ENCODE measurements around the gene IRF2BPL. TPM values are rescaled to one million over a fixed set of nuclear protein-coding genes. Genes with fewer than 3 reads are reported as not detected.

Gene IRF2BPL
- polyA plus RNA-seq, 1 experiment, result 17.6 TPM

DNA sequence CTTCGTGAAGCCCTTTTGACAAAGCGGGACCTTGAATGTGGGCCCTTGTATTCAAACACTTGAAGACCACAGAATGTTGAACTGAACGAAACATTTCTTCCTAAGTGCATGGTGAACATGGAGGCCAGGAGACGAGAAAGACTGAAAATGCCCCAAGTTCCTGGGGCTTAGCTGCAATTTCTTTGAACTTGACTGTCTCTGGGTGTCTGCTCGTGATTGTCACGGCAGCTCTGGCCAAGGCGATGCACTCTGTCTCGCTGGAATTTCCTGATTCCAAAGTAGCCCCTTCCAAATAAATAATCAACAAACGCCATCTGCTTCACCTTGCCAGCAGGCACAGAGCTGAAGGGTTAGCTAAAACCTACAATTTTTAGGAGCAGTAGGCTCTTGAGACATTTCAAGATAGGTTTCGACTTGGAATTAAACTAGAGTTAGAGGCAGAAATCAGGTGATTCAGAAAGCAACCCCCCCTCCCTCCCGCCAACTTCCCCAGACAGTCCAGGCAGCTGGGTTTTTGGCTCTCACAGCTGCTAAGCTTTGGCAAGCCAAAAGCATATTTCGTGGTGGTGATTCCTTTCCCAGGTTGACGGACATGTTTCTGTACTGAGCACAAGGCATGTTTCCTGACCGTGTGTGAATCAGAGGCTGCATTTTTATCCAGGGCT lies 13.5 kb upstream of the IRF2BPL start:
- no peak overlapping the region for H3K4me3 ChIP-seq (ENCODE audit: low read depth, low read length)
- DNase-seq (ENCODE audit: low read depth), result peak; percentile 82
- POLR2A ChIA-PET, result interaction anchor here (1.1 kb wide), 2 partner anchors 11 to 12 kb away, joined by 3 read pairs; no protein-coding TSS in a partner anchor

GRCh38 chr14:77040741-77041653 lies 12.5 kb upstream of the IRF2BPL start:
- peak overlapping the region; percentile 12; the same call in 1 of the 2 replicates for H3K4me3 ChIP-seq (ENCODE audit: low read depth, low read length)
- peak; percentile 72 for DNase-seq (ENCODE audit: low read depth)
- TF ChIP-seq, protein P1, sequence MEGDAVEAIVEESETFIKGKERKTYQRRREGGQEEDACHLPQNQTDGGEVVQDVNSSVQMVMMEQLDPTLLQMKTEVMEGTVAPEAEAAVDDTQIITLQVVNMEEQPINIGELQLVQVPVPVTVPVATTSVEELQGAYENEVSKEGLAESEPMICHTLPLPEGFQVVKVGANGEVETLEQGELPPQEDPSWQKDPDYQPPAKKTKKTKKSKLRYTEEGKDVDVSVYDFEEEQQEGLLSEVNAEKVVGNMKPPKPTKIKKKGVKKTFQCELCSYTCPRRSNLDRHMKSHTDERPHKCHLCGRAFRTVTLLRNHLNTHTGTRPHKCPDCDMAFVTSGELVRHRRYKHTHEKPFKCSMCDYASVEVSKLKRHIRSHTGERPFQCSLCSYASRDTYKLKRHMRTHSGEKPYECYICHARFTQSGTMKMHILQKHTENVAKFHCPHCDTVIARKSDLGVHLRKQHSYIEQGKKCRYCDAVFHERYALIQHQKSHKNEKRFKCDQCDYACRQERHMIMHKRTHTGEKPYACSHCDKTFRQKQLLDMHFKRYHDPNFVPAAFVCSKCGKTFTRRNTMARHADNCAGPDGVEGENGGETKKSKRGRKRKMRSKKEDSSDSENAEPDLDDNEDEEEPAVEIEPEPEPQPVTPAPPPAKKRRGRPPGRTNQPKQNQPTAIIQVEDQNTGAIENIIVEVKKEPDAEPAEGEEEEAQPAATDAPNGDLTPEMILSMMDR (IDR thresholded peaks at IDR 0.05; ENCODE audit: insufficient read depth, low read depth, low read length), result no peak
- ChIA-PET CTCF (interaction anchor here (1.3 to 16.2 kb wide), 5 partner anchors 13 to 127 kb away, joined by 4 to 316 read pairs (median 15); partner anchors contain the start of gene IRF2BPL), POLR2A (interaction anchor here (0.6 to 1.1 kb wide), 2 partner anchors 11 to 16 kb away, joined by 3 read pairs; no protein-coding TSS in a partner anchor)
- no peaks in the 10 kb centered on the region for H3K27me3 ChIP-seq (ENCODE audit: control insufficient read depth, insufficient read depth, low read length)
- no peaks in the 10 kb centered on the region for H3K36me3 ChIP-seq (ENCODE audit: control insufficient read depth, insufficient read depth, low read length)

More for the DNA sequence above, 13.5 kb upstream of the IRF2BPL start:
- H3K36me3 ChIP-seq (ENCODE audit: control insufficient read depth, insufficient read depth, low read length), result no peaks in the 10 kb centered on the region
- TF ChIP-seq, protein P1 (IDR thresholded peaks at IDR 0.05; ENCODE audit: insufficient read depth, low read depth, low read length), result no peak
- CTCF ChIA-PET, result interaction anchor here (1.3 to 16.2 kb wide), 4 partner anchors 14 to 127 kb away, joined by 4 to 316 read pairs (median 11); partner anchors contain the start of gene IRF2BPL
- no peaks in the 10 kb centered on the region for H3K27me3 ChIP-seq (ENCODE audit: control insufficient read depth, insufficient read depth, low read length)

GRCh38 chr14:77040059-77040740 lies 11.7 kb upstream of the IRF2BPL start:
- ChIA-PET POLR2A (interaction anchor here (0.6 to 1.1 kb wide), 2 partner anchors 8 to 15 kb away, joined by 3 read pairs; no protein-coding TSS in a partner anchor), CTCF (interaction anchor here (1.6 to 5.6 kb wide), 5 partner anchors 11 to 126 kb away, joined by 3 to 30 read pairs (median 15); partner anchors contain the start of gene IRF2BPL)
- no peaks in the 10 kb centered on the region for H3K36me3 ChIP-seq (ENCODE audit: control insufficient read depth, insufficient read depth, low read length)
- H3K27me3 ChIP-seq (ENCODE audit: control insufficient read depth, insufficient read depth, low read length), result no peaks in the 10 kb centered on the region
- DNase-seq (ENCODE audit: low read depth), result peak; percentile 94
- peak overlapping the region; percentile 22 for H3K4me3 ChIP-seq (ENCODE audit: low read depth, low read length)
- TF ChIP-seq, protein P1 (IDR thresholded peaks at IDR 0.05; ENCODE audit: insufficient read depth, low read depth, low read length), result no peak

GRCh38 chr14:77039285-77040058 lies 11.0 kb upstream of the IRF2BPL start:
- TF ChIP-seq, protein P1 (IDR thresholded peaks at IDR 0.05; ENCODE audit: insufficient read depth, low read depth, low read length), result no peak
- H3K4me3 ChIP-seq (ENCODE audit: low read depth, low read length), result peak overlapping the region; percentile 22
- DNase-seq (ENCODE audit: low read depth), result no peak
- ChIA-PET CTCF (interaction anchor here (0.6 to 5.6 kb wide), 8 partner anchors 10 to 1524 kb away, joined by 3 to 30 read pairs (median 4); no protein-coding TSS in a partner anchor), POLR2A (interaction anchor here (0.5 to 1.1 kb wide), 3 partner anchors 8 to 418 kb away, joined by 3 read pairs; partner anchors contain the start of genes IRF2BPL and VIPAS39)
- no peaks in the 10 kb centered on the region for H3K36me3 ChIP-seq (ENCODE audit: control insufficient read depth, insufficient read depth, low read length)
- H3K27me3 ChIP-seq (ENCODE audit: control insufficient read depth, insufficient read depth, low read length), result no peaks in the 10 kb centered on the region
